NT2/D1 (cell line): ENCODE measurements around the gene CTNNAL1.

Experiments
- DNase-seq: peaks from one replicate; pipeline ENCODE4 v3.0.0-alpha.2; 2011; ENCODE audit warnings: low read depth, low spot score
- H3K27me3 ChIP-seq: 2 replicates; pipeline ENCODE4 v1.6.0; 2011; ENCODE audit warnings: mild to moderate bottlenecking; ENCODE audit not compliant: insufficient read length, insufficient read depth
- H3K36me3 ChIP-seq: 2 replicates; pipeline ENCODE4 v1.6.1; 2011; ENCODE audit warnings: mild to moderate bottlenecking, low read length, mixed read lengths; ENCODE audit not compliant: insufficient read depth, insufficient read length
- H3K4me1 ChIP-seq: 2 replicates; pipeline ENCODE4 v1.5.1; 2011; ENCODE audit not compliant: insufficient read depth, insufficient read length
- H3K4me3 ChIP-seq: 2 replicates; pipeline ENCODE4 v1.5.1; 2011; ENCODE audit warnings: low read depth; ENCODE audit not compliant: insufficient read length
- H3K9ac ChIP-seq: 2 replicates; pipeline ENCODE4 v1.6.0; 2011; ENCODE audit warnings: low read depth; ENCODE audit not compliant: insufficient read length
- H3K9me3 ChIP-seq: 2 replicates; pipeline ENCODE4 v1.5.1; 2011; ENCODE audit warnings: mild to moderate bottlenecking, low read length; ENCODE audit not compliant: insufficient read depth
- SUZ12 ChIP-seq: IDR thresholded peaks from 2 replicates; pipeline ENCODE4 v1.6.1; 2011; ENCODE audit not compliant: insufficient read length, insufficient read depth; ENCODE audit errors: extremely low read depth
- YY1 ChIP-seq: IDR thresholded peaks from 2 replicates; pipeline ENCODE4 v1.6.1; 2011; ENCODE audit not compliant: insufficient read length, insufficient read depth
- ZNF274 ChIP-seq: IDR thresholded peaks from 2 replicates; pipeline ENCODE4 v1.6.1; 2011; ENCODE audit warnings: mild to moderate bottlenecking, low read depth, low read length

Gene CTNNAL1

DNA sequence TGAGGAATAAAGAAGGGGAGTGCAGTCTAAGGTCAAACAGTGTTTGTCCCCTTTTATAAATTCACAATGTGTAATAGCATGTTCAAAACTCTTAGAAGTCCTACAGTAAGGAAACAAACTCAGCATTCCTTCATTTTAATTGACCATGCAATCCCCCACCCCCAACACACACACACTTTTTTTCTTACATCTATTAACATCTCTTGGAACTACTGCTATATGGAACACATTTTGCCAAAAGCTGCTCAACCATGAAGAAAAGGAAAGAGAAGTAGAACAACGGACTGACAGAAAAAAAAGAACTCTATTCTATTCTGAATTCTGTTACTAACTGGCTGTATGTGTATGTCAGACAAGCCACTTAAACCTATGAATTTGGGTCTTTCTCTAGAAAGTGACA, 2.8 kb upstream of the CTNNAL1 start:
- peaks cover 31% of the 10 kb centered on the region for H3K36me3 ChIP-seq
- DNase-seq, result no peak
- H3K4me1 ChIP-seq, result no peaks in the 10 kb centered on the region
- no peaks in the 10 kb centered on the region for H3K9me3 ChIP-seq
- H3K27me3 ChIP-seq, result no peaks in the 10 kb centered on the region
- TF ChIP-seq YY1, result no peak
- TF ChIP-seq ZNF274, result no peak
- no peak for TF ChIP-seq SUZ12
- no peak overlapping the region for H3K9ac ChIP-seq
- no peak overlapping the region for H3K4me3 ChIP-seq

- DNase-seq, result no peak
- no peak for TF ChIP-seq ZNF274
- TF ChIP-seq SUZ12, result no peak
- no peak for TF ChIP-seq YY1
- H3K36me3 ChIP-seq, result peaks cover 21% of the 10 kb centered on the region
- H3K4me1 ChIP-seq, result no peaks in the 10 kb centered on the region
- H3K4me3 ChIP-seq, result no peak overlapping the region
- no peaks in the 10 kb centered on the region for H3K9me3 ChIP-seq
- no peaks in the 10 kb centered on the region for H3K27me3 ChIP-seq
- no peak overlapping the region for H3K9ac ChIP-seq
These were observed 1.4 kb upstream of the CTNNAL1 start for GRCh38 chr9:109014608-109015280.

DNA sequence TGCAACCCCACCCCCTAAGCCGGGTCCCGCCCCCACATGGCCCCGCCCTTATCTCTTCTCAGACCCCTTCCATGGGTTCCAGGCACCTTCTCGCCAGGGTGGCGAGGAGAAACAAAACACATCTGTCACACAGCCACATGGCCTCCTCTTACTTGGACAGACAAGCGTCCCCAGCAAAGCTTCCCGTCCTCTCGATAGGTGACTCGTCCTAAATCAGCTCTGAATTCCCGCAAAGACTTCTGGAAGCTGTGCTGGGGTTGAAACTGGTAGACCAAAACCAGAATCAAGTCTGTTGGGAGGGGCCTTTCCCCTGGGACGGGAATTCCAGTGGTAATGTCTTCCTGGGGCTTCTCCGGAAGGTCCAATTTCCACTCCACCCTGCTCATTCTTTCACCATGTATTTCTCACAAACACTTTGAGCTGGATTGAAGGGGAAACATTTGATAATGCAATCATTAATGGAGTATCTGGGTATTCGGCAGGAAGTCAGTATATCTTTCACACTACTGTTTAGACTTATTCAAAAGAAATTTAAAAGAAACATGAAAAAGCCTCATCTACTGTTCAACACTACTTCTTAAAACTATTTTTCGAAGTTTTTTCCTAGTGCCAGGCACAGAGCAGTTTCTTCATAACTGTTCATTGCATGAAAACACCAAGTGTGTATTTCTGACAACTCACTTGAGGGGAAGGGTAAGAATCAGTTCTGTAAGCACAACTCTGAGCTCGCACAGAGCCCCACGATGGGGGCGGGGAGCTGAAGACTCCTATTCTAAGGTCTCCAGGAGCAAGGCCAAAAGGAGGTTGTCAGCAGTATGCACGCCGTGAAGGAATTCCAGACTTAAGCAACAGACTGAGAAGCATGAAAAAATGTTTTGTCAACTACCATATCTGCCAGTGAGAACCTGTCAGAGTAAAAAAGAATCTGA, 644 bp upstream of the CTNNAL1 start:
- Histone ChIP-seq H3K36me3 (peaks cover 13% of the 10 kb centered on the region), H3K9me3 (no peaks in the 10 kb centered on the region), H3K27me3 (no peaks in the 10 kb centered on the region), H3K4me1 (no peaks in the 10 kb centered on the region), H3K9ac (no peak overlapping the region), H3K4me3 (peak overlapping the region; percentile 24)
- DNase-seq, result no peak
- TF ChIP-seq SUZ12, result no peak

- Histone ChIP-seq H3K36me3 (peaks cover 5% of the 10 kb centered on the region), H3K9ac (peak overlapping the region; percentile 83), H3K4me3 (peak overlapping the region; percentile 82), H3K4me1 (no peaks in the 10 kb centered on the region), H3K27me3 (no peaks in the 10 kb centered on the region), H3K9me3 (no peaks in the 10 kb centered on the region)
- DNase-seq, result no peak
- TF ChIP-seq ZNF274 (no peak), YY1 (no peak), SUZ12 (no peak)
These were observed 1.1 kb downstream of the CTNNAL1 start for GRCh38 chr9:109012009-109012875.

DNA sequence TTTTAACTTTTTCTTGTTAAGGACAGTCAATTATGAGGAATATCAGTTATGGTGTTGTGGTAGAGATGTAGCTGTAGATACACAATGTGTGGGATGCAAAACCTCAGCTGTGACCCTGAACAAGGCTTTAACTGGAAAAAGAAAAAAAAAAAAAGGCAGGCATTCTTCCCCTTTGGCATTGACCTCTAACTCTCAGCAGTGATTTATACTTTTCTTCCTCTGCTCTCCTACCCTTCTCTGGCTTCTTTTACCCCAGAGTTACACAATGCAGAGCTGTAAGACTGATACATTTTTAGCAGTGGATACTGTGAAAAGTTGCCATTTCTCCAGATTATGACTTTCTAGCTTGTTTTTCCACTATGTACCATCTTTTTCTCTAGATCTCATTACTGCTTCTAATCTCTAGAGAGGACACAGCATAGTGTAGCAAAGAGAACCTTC, 2.0 kb downstream of the CTNNAL1 start:
- H3K4me1 ChIP-seq, result no peaks in the 10 kb centered on the region
- no peak overlapping the region for H3K9ac ChIP-seq
- DNase-seq, result no peak
- no peak overlapping the region for H3K4me3 ChIP-seq
- H3K27me3 ChIP-seq, result no peaks in the 10 kb centered on the region
- H3K36me3 ChIP-seq, result peaks cover 8% of the 10 kb centered on the region
- TF ChIP-seq ZNF274 (no peak), YY1 (no peak), SUZ12 (no peak)
- H3K9me3 ChIP-seq, result no peaks in the 10 kb centered on the region

- Histone ChIP-seq H3K4me1 (no peaks in the 10 kb centered on the region), H3K4me3 (no peak overlapping the region), H3K36me3 (peaks cover 9% of the 10 kb centered on the region), H3K27me3 (no peaks in the 10 kb centered on the region), H3K9me3 (no peaks in the 10 kb centered on the region), H3K9ac (no peak overlapping the region)
- no peak for DNase-seq
- no peak for TF ChIP-seq YY1
- TF ChIP-seq ZNF274, result no peak
- TF ChIP-seq SUZ12, result no peak
These were observed 2.6 kb downstream of the CTNNAL1 start for GRCh38 chr9:109010746-109011145.

GRCh38 chr9:109005678-109006077, 7.6 kb downstream of the CTNNAL1 start:
- H3K4me3 ChIP-seq, result no peak overlapping the region
- H3K27me3 ChIP-seq, result no peaks in the 10 kb centered on the region
- H3K9ac ChIP-seq, result no peak overlapping the region
- no peaks in the 10 kb centered on the region for H3K4me1 ChIP-seq
- H3K36me3 ChIP-seq, result peaks cover 19% of the 10 kb centered on the region
- H3K9me3 ChIP-seq, result peaks cover 29% of the 10 kb centered on the region
- DNase-seq, result no peak
- TF ChIP-seq SUZ12 (no peak), YY1 (no peak), ZNF274 (no peak)
